ENCODE results near the gene ASB3. TPM values are rescaled to one million over a fixed set of nuclear protein-coding genes. Genes with fewer than 3 reads are reported as not detected.
"Not testable (repeated sequence)": the region's sequence is repeated elsewhere in the genome, so short reads cannot be mapped to it uniquely, and the experiment has no call there.

Gene ASB3
- total and polyA plus RNA-seq, 11 donors: 4.2 to 18.0 (median 9.7) TPM

GRCh38 chr2:53672881-53673522 lies 113.8 kb downstream of the ASB3 start:
- 53 to 69% (median 60%) methylated on average over 2 of the region's 2 CpGs for WGBS, 4 donors
- Histone ChIP-seq H3K4me3 (no peak overlapping the region), H3K27ac (no peak overlapping the region), H3K9me3 (no peaks in the 10 kb centered on the region), H3K27me3 (no peaks in the 10 kb centered on the region), H3K36me3 (peaks cover 0 to 14% (median 0%) of the 10 kb centered on the region in 9 donors), H3K4me1 (peaks cover 0 to 2% (median 0%) of the 10 kb centered on the region in 12 donors)
- DNase-seq: no peak
- no peak for ATAC-seq
- intact Hi-C loops (cut with DNase I): no loop called here
- TF ChIP-seq CTCF (IDR thresholded peaks at IDR 0.05) (no peak), POLR2A (IDR thresholded peaks at IDR 0.05) (no peak)

- peaks cover 0 to 14% (median 0%) of the 10 kb centered on the region in 9 donors for H3K36me3 ChIP-seq
- H3K9me3 ChIP-seq: peaks cover 0 to 5% (median 0%) of the 10 kb centered on the region in 12 donors
- no peak overlapping the region for H3K27ac ChIP-seq
- DNase-seq (no peak), ATAC-seq (no peak)
- H3K27me3 ChIP-seq: no peaks in the 10 kb centered on the region
- peaks cover 0 to 2% (median 0%) of the 10 kb centered on the region in 12 donors for H3K4me1 ChIP-seq
- intact Hi-C loops (cut with DNase I): no loop called here
- 46 to 58% (median 55%) methylated on average over 6 of the region's 6 CpGs for WGBS, 4 donors
- no peak overlapping the region for H3K4me3 ChIP-seq
- no peak for TF ChIP-seq POLR2A (IDR thresholded peaks at IDR 0.05)
- TF ChIP-seq CTCF (IDR thresholded peaks at IDR 0.05): no peak
These were observed 116.4 kb downstream of the ASB3 start for GRCh38 chr2:53670331-53670730.

GRCh38 chr2:53668624-53669026 lies 118.1 kb downstream of the ASB3 start:
- peaks cover 0 to 2% (median 0%) of the 10 kb centered on the region in 12 donors for H3K4me1 ChIP-seq
- no peak overlapping the region for H3K4me3 ChIP-seq
- 48 to 52% (median 49%) methylated on average over 3 of the region's 3 CpGs for WGBS, 4 donors
- DNase-seq (peak in 1 of 5 donors; percentile 21), ATAC-seq (peak in 2 of 4 donors; percentile 75 to 80)
- no peak overlapping the region for H3K27ac ChIP-seq
- H3K9me3 ChIP-seq: peaks cover 0 to 16% (median 0%) of the 10 kb centered on the region in 12 donors
- no peaks in the 10 kb centered on the region for H3K27me3 ChIP-seq
- H3K36me3 ChIP-seq: peaks cover 0 to 14% (median 0%) of the 10 kb centered on the region in 9 donors
- no peak for TF ChIP-seq POLR2A (IDR thresholded peaks at IDR 0.05)
- TF ChIP-seq CTCF (IDR thresholded peaks at IDR 0.05): no peak
- intact Hi-C loops (cut with DNase I): no loop called here

- H3K4me3 ChIP-seq; H3K27ac ChIP-seq; H3K27me3 ChIP-seq; intact Hi-C loops (cut with DNase I); H3K4me1 ChIP-seq; ATAC-seq; DNase-seq: not testable (repeated sequence)
- Histone ChIP-seq H3K9me3 (peaks cover 0 to 28% (median 0%) of the 10 kb centered on the region in 12 donors), H3K36me3 (peaks cover 0 to 14% (median 0%) of the 10 kb centered on the region in 9 donors)
- whole genome bisulfite sequencing, 4 donors: 86 to 99% (median 95%) methylated on average over 5 of the region's 5 CpGs
These were observed 119.6 kb downstream of the ASB3 start for GRCh38 chr2:53667130-53667529.
